CD4-positive, alpha-beta T cell treated with Interleukin-10 for 1 hour (primary cell): ENCODE measurements around the gene IPO4.

Experiments
- DNase-seq: peaks from one replicate; pipeline ENCODE4 v3.0.0-alpha.2; 2020

The IPO4 gene

DNA sequence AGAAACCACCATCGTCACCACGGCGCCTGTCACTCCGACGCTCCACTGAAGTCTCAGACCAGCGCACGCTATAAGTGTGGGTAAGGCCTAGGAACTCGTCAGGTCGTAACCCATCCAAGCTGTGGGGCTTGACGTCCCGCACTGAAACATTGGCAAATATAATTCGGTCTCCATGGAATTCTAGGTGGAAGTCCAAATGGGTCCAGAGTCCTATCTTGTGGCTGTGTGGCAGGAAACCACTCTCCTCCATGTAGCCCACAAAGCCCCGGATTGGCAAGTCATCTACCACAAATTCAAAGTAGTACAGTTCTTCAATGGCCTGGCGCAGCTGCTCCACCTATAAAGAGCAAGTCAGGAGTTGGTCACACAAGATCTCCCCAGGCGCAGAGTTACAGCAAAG, 4.3 kb upstream of the IPO4 start:
- DNase-seq, result no peak

DNA sequence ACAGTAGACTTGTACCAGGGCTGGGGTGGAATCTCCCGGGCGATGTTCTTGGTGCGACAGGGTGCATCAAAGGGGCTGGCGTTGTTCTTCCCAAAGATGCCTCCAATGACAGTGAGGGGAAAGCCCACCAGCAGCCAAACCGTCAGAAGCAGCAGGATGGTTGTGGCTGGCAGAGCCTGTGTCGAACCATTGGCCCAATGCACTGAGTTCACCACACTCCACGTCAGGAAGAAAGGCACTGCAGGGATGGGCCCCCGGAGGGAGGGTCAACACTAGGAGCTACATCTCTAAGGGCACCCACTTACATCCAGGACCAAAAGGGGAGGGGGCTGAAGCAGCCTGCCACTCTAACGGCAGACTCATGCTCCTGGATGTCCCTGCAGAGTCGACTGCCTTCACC, 1.8 kb upstream of the IPO4 start:
- DNase-seq, result no peak

DNA sequence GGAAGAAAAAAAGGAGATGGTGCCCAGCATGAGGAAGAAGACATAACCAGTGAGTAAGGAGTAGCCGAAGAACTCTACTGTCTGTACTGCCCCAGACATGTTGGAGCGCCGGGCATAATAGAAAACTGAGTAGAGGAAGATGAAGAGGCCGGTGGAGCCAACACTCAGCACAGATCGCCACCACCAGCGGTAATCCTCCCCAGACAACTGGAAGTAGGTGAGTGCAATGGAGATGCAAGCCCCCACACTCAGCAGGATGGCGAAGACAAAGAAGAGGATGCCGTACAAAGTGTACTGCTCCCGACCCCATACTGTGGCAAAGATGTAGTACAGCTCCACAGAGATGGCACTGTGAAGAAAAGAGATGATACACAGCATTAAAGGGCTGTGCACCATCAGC, 844 bp upstream of the IPO4 start:
- DNase-seq, result no peak

DNA sequence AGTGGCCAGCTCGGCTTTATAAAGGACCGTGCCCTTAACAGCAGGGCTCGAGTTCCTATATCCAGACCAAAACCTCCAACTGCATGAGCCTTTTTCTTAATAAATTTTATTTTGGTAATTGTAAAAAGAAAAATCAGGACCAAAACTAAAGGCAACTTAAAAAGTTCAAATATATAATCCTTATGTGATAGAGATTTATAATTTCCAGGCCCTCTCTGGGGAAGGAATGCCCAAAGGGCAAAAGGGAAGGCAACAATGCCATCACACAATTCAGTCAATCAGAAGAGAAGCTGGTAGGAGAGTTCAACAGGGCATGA, 401 bp upstream of the IPO4 start:
- DNase-seq, result no peak

DNA sequence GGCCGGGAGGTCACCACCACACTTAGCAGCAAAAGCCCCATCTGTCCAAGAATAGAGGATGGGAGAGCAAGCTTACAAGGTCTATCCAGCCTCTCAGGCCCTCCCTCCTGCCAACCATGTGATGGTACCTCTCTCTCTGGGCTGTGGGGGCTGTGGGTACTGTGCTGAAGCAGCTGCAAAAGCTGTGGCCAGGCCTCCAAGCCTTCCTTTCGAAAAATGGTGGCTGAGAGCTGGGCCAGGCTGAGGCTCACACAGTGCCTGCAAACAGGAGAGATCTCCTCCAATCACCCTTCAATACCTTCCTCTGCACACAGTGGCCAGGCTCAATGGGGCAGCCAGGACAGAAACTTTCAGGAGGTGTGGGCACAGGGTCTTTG, 1.1 kb downstream of the IPO4 start:
- no peak for DNase-seq

DNA sequence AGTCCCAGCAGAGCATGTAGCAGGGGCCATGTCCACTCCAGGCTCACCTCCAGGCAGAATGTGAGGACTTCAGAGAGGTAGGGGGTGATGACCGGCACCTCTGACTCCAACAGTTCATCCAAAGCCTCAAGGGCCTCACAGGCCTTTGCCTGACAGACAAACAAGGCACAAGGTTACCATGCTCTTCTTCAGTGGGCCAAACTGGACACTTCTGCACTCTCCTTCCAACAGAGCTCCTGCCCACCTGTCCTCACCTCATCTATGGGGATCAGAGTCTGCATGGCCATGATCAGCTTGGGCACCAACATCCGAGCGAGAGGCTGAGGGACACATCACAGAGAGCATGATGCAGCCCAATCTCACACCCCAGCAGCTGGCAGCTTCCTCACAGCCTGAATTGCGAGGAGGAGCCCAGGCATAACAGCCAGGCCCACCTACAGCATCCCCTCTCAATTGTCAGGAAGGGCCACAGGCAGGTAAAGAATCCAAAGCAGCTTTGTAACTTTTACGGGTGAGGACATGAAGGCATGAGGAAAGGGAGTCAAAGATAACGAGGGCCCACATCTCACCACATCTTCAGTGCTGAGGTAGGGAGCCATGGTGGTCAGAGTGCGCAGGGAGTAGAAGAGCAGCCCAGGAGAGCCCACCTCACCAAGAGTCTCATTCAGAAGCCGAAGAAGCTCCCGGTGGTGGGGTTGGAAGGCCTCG, 1.6 kb downstream of the IPO4 start:
- no peak for DNase-seq

DNA sequence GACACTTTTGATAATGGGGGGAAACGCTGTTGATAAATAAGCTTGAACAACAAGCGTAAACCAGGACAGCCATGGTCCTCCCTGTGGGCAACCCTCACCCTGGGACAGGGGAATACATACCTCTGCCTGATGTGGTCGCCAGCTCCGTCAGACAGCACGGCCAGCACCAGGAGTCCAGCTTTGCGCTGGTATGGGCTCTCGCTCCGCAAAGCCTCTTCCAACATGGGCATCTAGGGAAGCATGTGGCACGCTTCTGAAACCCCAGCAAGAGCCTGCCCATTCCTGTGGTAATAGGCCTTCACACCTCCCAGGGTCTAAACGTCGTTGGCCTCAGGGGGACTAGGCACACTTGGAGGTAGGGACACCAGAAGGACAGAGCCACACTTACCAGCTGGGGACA, 2.9 kb downstream of the IPO4 start:
- no peak for DNase-seq

DNA sequence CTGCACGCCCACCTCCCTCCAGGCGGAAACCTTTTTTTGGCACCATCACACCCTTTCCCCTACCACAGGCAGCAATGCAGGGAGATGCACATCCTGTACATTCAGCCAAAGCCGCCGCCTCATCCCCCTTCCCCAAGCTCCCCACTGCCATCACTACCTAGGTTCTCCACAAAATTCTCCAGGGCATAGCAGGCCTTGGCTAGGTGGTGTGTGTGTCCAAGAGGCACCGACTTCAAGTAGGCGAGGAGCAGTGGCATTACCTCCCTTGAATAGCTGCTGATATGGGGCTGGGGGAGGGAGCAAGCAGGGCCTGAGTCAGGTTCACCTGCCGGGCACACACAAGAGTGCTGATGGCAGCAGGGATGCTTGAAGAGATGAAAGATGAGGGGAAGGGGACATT, 3.6 kb downstream of the IPO4 start:
- no peak for DNase-seq

DNA sequence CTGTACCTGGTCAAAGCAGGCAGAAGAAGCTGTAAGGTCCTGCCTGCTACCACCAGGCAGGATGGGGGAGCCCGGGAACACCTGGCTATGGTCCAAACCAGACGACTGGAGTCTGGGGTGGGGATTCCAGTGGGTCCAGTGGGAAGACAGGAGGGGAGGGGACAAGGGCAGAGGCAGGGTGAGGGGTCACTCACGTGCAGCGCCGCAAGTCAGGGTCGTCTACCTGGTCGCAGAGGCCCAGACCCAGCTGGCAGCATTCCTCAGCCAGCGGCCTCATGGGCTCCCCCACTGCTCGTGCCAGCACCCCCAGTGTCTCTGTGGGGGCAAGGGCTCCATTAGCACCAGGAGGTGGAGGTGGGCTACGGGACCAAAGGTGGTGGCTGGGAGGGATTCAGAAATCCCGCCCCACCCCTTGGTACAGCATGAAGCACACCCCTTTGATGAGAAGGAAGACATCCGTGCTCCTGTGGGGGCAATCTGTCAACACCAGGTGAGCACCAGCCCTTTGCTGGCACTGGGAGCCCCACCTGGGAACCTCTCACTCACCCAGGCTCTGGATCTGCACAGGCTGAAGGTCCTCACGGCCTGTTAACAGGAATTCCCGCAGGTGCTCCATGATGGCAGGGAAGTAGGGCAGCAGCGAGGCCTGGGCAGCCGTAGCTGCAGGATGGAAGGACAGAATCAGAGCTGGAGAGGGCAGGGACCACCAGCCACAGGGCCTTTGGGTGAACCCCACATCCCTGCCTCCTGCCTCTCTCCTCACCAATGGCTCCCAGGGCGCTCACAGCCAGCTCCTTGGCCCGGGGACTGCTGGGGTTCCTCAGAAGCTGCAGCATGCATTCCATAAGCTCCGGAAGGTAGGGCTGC, 4.3 kb downstream of the IPO4 start:
- no peak for DNase-seq

DNA sequence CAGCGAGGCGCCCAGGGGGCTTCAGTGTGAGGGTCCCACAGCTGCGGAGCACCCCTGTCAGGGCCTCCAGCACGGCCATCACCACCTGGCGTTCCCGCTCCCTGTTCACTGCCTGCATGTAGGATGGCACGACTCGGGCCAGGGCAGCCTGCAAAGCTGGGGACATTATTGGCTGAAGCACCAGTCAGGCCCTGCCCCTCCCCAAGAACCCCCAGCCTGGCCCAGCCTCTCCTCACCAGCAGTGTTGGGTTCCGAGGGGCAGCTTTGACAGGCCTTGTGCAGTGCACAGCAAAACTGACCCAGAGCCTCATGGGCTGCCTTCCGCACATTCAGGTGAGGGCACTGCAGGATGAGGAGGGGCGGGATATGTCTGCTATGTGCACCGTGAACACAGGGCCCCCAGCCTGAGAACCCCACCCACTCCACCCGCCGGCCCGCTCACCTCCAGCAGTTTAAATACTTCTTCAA, 5.6 kb downstream of the IPO4 start:
- no peak for DNase-seq

DNA sequence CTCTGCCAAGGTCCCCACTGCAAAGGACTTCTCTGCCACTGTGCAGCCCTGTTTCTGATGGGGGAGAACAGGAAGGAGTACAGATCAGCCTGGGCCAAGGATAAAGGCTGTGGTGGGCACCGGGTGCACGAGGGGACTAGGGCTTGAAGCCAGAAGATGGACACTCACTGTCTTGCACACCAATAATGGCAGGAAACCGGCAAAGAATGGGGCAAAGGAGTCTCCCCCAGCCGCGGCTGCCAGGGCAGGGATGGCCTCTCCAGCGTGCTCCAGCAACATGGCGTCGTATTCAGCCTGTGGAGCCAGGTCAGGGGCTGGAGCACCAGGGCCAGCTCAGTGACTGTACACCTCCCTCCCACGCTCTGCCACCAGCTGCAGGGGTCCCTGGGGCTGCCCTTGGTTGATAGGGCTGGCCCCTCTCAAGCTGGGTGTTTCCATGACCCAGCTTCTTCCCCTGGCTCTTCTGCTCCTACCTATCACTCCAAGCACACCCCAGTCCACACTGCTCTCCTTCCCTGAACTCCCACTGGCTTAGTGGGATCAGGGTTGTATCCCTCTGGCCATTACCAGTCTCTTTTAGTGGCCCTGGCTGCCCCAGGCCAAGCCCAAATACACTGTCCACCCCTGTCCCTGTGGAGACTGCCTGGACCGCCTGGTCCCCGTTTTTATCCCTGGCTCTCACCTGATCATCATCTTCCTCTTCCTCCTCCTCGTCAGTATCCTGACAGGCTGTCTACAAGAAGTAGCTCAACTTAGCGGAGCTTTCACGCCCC, 6.3 kb downstream of the IPO4 start:
- DNase-seq, result no peak

DNA sequence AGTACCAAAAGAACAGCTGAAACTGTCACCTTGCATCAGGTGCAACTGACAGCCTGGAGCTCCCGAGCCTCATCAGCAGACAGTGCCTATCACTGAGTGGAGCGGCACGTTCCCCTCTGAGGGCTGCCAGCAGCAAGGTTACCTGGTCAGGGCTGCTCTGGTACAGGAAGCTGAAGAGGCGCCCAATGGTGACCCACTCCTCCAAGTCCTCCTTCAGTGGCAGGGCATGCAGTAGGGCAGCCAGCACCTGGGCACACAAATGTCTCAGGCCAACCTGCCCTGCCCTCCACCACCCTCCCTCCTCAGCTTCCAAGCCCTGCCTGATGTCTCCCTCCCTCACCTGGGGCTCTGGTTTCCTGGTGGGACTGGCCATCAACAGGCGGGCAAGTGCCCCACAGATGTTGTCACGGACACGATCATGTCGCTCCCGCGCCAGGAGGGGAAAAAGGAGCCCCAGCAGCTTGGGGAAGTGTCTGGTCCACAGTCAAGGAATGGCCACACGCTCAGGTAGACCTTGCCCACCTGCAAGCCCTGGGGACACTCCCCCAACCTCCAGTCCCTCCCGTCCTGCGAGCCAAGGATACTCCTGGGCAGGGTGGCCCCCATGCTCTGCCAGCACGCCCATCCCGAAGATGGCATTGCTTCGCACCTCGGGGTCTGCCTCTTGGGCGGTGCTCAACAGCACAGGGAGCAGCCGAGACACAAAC, 7.1 kb downstream of the IPO4 start:
- DNase-seq, result no peak

DNA sequence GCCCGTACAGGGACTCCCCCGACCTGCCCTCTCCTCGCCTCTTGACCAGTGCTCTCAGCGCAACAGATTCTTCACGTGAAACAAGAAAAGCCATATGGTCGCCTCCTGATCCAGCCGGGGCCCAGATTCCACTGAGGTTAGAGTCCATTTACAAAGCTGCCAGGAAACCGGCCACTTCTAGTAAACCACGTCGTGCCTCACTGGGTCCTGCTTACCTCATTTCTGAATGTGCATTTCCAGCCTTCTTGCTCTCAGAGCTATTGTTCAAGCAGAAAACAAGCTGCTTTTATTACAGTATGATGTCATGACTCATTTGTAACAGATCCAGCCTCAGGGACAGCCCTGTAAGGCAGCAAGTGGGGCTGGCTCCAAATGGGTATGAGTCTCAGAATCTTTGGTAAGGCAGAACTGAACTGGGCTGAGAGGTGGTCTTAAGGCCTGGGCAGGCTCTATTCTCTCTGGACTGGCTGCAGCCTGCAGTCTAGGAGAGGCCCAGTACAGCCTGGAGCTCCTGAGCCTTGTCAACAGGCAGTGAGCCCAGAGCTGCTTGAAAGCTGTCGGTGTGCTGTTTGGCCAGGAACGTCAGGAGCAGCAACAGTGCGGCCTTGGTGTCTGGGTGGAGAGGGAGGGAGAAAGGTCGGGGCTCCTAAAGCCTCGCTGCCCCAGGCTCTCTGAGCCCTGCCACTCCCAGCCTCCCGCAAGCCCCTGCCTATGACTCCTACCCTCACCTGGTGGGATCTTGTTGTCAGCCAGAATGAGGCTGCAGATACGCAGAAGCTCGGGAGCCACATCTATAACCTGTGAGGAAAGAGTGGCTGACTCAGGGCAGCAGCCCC, 8.4 kb downstream of the IPO4 start:
- no peak for DNase-seq

DNA sequence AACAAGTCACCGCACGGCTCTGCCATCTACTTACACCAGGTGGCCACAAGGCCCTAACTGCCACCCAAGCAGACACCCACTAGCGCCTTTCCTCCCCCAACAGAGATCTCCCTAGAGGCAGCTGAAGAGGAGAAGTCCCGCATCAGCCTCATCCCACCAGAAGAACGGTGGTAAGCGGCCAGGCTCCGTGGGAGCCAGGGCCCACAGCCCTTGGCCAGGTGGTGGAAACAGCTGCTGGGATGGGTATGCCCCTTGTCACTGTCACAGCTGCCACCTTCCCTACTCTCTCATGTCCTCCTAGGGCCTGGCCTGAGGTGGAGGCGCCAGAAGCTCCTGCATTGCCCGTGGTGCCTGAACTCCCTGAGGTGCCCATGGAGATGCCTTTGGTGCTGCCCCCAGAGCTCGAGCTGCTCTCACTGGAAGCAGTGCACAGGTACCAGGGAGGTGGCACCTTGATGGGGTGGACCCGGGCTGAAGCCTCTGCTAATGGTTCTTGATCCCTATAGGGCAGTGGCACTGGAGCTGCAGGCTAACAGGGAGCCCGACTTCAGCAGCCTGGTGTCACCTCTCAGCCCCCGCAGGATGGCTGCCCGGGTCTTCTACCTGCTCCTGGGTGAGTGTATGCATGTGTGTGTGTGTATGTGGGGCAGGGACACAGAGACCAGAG, 9.2 kb downstream of the IPO4 start:
- no peak for DNase-seq

DNA sequence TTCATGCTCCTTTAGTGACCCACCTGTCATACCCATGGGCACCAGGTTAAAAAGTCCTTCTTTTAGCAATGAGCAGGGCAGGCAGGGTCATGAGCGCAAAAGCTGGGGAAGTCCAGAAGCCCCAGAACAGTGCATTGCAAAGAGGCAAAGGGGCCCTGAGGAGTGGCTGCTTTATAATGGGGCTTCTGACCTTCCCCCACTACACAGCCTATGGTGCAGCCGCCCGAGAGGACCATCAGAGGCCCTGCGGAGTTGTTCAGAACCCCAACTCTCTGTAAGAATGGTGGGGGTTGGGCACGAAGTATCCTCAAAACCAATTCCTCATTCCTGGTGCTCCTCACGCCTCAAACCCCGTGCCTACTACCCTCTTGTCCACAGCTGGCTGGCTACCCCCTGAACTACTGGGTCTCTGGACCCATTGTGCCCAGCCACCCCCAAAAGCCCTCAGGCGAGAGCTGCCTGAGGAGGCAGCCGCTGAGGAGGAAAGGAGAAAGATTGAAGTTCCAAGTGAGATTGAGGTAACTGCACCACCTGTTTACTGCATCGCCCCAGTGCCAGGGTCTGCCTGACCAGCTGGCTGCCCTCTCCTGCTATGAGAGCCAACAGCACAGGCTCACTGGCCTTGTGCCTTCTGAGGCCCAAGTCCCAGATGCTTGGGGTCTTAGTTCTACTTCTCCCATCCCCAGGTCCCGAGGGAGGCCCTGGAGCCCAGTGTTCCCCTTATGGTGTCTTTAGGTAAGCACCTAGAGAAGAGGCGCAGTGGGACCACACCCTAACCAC, 10.0 kb downstream of the IPO4 start:
- DNase-seq, result no peak

DNA sequence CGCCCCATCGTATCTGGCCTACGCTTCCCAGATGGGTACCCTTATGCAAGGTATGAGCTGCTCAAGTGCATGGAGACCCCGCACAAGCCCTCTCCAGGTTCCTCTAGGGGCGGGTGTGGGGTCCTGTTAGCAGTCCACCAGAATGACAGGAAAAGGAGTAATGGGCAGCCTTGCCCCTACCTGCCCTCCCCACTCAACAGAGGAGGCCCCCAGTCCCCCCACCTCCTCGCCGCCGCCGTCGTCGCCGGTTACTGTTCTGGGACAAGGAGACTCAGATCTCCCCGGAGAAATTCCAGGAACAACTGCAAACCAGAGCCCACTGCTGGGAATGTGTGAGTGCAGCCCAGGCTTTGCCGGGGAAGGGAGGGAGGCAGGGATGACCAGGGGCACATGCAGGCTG, 10.7 kb downstream of the IPO4 start:
- DNase-seq, result no peak

DNA sequence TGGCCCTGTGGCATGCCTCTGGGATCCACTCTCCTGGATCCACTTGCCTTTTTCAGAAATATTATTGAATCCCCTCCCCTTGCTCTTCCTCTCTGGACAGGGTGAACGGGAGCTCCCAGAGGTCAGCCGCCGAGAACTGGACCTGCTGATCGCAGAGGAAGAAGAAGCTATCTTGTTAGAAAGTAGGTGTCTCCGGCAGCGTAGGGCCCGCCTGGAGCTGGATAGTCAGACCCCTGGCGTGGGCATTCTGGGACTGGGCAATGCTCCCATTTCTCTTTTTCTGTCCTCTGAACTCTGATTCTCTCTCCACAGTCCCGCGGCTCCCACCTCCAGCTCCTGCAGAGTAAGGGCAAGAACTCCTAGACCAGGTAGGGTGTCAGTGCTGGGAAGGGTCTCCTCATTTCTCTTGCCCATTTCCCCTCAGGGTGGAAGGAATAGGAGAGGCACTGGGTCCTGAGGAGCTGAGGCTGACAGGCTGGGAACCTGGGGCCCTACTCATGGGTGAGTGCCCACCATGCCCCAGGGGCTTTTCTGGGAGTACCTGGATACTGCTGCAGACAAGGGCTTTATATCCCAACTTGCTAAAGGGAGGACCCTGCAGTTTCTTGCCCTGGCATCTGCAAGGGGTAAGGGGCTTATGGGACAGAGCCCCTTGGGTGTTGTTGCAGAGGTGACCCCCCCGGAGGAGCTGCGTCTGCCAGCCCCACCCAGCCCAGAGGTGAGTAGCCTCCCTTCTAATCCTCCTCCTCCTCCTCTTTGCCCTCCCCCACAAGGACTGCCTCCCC, 11.4 kb downstream of the IPO4 start:
- no peak for DNase-seq

DNA sequence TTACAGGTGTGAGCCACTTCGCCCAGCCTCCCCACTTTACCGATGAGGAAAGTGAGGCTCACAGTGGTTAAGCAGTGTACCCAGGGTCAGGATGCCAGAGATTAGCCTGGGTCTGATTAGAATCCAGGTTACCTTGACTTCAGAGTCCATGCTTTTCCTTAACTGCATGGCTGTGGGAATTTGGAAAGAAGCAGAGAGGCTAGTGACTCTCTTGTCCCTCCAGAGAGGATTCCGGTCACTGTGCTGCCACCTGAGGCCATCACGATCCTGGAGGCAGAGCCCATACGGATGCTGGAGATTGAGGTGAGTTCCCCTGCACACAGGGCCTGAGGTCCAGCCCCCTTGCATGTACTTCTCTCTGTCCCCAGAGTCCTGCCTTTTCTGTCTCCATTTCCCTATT, 12.0 kb downstream of the IPO4 start:
- no peak for DNase-seq

DNA sequence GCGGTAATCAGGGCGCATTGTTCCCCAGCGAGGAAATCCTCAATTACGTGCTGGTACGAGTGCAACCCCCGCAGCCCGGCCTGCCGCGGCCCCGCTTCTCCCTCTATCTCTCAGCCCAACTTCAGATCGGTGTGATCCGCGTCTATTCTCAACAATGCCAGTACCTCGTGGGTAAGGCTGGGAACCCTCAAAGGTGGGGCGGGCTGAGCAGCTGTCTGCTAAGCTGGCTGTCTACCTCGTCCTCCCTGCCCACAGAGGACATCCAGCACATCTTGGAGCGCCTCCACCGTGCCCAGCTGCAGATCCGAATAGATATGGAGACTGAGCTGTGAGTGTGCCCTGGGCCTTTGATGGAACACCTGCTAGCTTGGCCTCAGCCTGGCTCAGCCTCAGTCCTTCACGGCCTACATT, 15.7 kb downstream of the IPO4 start:
- no peak for DNase-seq

DNA sequence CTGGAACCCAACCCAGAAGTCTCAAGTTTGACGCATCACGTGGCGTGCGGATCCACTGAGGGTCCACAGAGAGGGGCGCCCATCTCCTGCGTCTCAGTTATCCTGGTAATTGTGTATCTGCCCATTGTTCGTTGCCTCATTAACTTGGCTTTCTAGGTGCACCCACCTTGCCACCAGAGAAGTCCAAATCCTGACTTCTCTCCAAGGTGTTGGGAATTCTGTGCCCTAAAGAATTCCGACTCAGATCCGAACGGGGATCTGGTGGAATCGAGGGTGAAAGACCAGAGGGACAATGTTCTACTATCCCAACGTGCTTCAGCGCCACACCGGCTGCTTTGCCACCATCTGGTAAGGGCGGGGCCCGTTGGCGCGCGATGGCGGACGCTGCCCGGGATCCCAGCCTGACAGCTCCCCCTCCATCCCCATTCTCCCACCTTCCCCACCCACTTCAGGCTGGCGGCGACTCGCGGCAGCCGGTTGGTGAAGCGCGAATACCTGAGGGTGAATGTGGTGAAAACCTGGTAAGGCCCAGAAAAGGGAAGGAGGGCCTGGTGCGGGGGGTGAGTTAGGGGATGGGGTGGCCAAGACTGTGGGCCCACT, 16.3 kb downstream of the IPO4 start:
- no peak for DNase-seq
